ENCODE measurements around the gene RNF175. TPM values are rescaled to one million over a fixed set of nuclear protein-coding genes. Genes with fewer than 3 reads are reported as not detected.

Gene RNF175
- total RNA-seq, 2 experiments from 2014 or later: not detected

GRCh38 chr4:153781280-153781679 is 21.5 kb upstream of the RNF175 start:
- H3K4me3 Mint-ChIP-seq: no peak overlapping the region
- CTCF ChIA-PET: interaction anchor here (0.7 to 2.0 kb wide), 6 partner anchors 9 to 237 kb away, joined by 3 to 9 read pairs (median 4); no protein-coding TSS in a partner anchor
- DNase-seq: no peak
- peaks cover 5% of the 10 kb centered on the region for H3K9me3 Mint-ChIP-seq
- intact Hi-C loops (cut with micrococcal nuclease): no loop called here
- H3K36me3 Mint-ChIP-seq (ENCODE audit: low read depth): no peaks in the 10 kb centered on the region
- no peak for ATAC-seq
- H3K4me1 Mint-ChIP-seq (ENCODE audit: low read depth): no peaks in the 10 kb centered on the region
- TF ChIP-seq CTCF (IDR thresholded peaks at IDR 0.05): no peak
- H3K27me3 Mint-ChIP-seq: peaks cover 32% of the 10 kb centered on the region
- H3K27ac Mint-ChIP-seq: no peak overlapping the region
- POLR2A ChIA-PET: interaction anchor here (0.6 kb wide), 1 partner anchor 25 kb away, joined by 3 read pairs; no protein-coding TSS in a partner anchor

GRCh38 chr4:153780876-153781275 is 21.1 kb upstream of the RNF175 start:
- Mint-ChIP-seq H3K9me3 (peaks cover 5% of the 10 kb centered on the region), H3K4me1 (ENCODE audit: low read depth) (no peaks in the 10 kb centered on the region), H3K27ac (no peak overlapping the region), H3K4me3 (no peak overlapping the region), H3K27me3 (peaks cover 29% of the 10 kb centered on the region), H3K36me3 (ENCODE audit: low read depth) (no peaks in the 10 kb centered on the region)
- TF ChIP-seq CTCF (IDR thresholded peaks at IDR 0.05): no peak
- ChIA-PET CTCF (interaction anchor here (0.7 to 2.0 kb wide), 7 partner anchors 9 to 238 kb away, joined by 3 to 9 read pairs (median 3); no protein-coding TSS in a partner anchor), POLR2A (interaction anchor here (0.6 kb wide), 1 partner anchor 25 kb away, joined by 3 read pairs; no protein-coding TSS in a partner anchor)
- ATAC-seq: no peak
- intact Hi-C loops (cut with micrococcal nuclease): no loop called here
- no peak for DNase-seq

- no peak overlapping the region for H3K27ac Mint-ChIP-seq
- ChIA-PET CTCF (interaction anchor here (0.9 to 2.0 kb wide), 6 partner anchors 10 to 136 kb away, joined by 3 to 9 read pairs (median 4); no protein-coding TSS in a partner anchor), POLR2A (no interaction called here)
- no peaks in the 10 kb centered on the region for H3K4me1 Mint-ChIP-seq (ENCODE audit: low read depth)
- intact Hi-C loops (cut with micrococcal nuclease): no loop called here
- ATAC-seq (no peak), DNase-seq (no peak)
- no peak for TF ChIP-seq CTCF (IDR thresholded peaks at IDR 0.05)
- peaks cover 5% of the 10 kb centered on the region for H3K9me3 Mint-ChIP-seq
- H3K27me3 Mint-ChIP-seq: peaks cover 27% of the 10 kb centered on the region
- H3K36me3 Mint-ChIP-seq (ENCODE audit: low read depth): no peaks in the 10 kb centered on the region
- no peak overlapping the region for H3K4me3 Mint-ChIP-seq
Observed at GRCh38 chr4:153780221-153780620, 20.4 kb upstream of the RNF175 start.

GRCh38 chr4:153778383-153778782 is 18.6 kb upstream of the RNF175 start:
- H3K27ac Mint-ChIP-seq: no peak overlapping the region
- ChIA-PET POLR2A (no interaction called here), CTCF (interaction anchor here (1.3 kb wide), 1 partner anchor 13 kb away, joined by 3 read pairs; no protein-coding TSS in a partner anchor)
- no peaks in the 10 kb centered on the region for H3K4me1 Mint-ChIP-seq (ENCODE audit: low read depth)
- no peak for DNase-seq
- no peak overlapping the region for H3K4me3 Mint-ChIP-seq
- no peaks in the 10 kb centered on the region for H3K36me3 Mint-ChIP-seq (ENCODE audit: low read depth)
- no peak for TF ChIP-seq CTCF (IDR thresholded peaks at IDR 0.05)
- intact Hi-C loops (cut with micrococcal nuclease): no loop called here
- no peak for ATAC-seq
- H3K27me3 Mint-ChIP-seq: peaks cover 29% of the 10 kb centered on the region
- H3K9me3 Mint-ChIP-seq: peaks cover 5% of the 10 kb centered on the region

- Mint-ChIP-seq H3K36me3 (ENCODE audit: low read depth) (no peaks in the 10 kb centered on the region), H3K9me3 (peaks cover 5% of the 10 kb centered on the region), H3K27ac (no peak overlapping the region), H3K4me3 (no peak overlapping the region), H3K27me3 (peaks cover 28% of the 10 kb centered on the region), H3K4me1 (ENCODE audit: low read depth) (no peaks in the 10 kb centered on the region)
- intact Hi-C loops (cut with micrococcal nuclease): no loop called here
- ATAC-seq: no peak
- DNase-seq: no peak
- CTCF ChIA-PET: interaction anchor here (0.9 to 1.3 kb wide), 3 partner anchors 8 to 27 kb away, joined by 3 to 6 read pairs (median 3); no protein-coding TSS in a partner anchor
- no peak for TF ChIP-seq CTCF (IDR thresholded peaks at IDR 0.05)
- POLR2A ChIA-PET: no interaction called here
Observed at GRCh38 chr4:153777421-153777820, 17.6 kb upstream of the RNF175 start.
